Lung (tissue), 12 donors: ENCODE measurements around the gene SSNA1. TPM values are rescaled to one million over a fixed set of nuclear protein-coding genes. Genes with fewer than 3 reads are reported as not detected.

Experiments
- ATAC-seq: fragments of 200-7000 bp; cut with Tn5 transposase; one replicate; pipeline ENCODE4 v1.9.1; 2020; ENCODE audit warnings: moderate number of reproducible peaks; ENCODE audit not compliant: insufficient read depth, low FRiP score
- DNase-seq, 3 donors: peaks; one replicate each; pipeline ENCODE4 v3.0.0-alpha.2; 2013 to 2017
- H3K27ac ChIP-seq, 2 donors: one replicate each; pipeline ENCODE4 v1.5.1; 2013; ENCODE audit warnings: mild to moderate bottlenecking in 2 of 2, moderate library complexity in 2 of 2, control low read depth in 1 of 2, inconsistent platforms in 1 of 2, low read depth in 1 of 2, low read length in 1 of 2
- H3K27me3 ChIP-seq, 3 donors: one replicate each; pipeline ENCODE4 v1.5.1; 2013; ENCODE audit warnings: low read length in 2 of 3; ENCODE audit not compliant: control insufficient read depth in 3 of 3, insufficient read depth in 3 of 3
- H3K36me3 ChIP-seq, 4 donors: one replicate each; pipeline ENCODE4 v1.5.1; 2013; ENCODE audit warnings: low read length in 4 of 4, mild to moderate bottlenecking in 1 of 4, moderate library complexity in 1 of 4; ENCODE audit not compliant: control insufficient read depth in 4 of 4, insufficient read depth in 4 of 4
- H3K4me1 ChIP-seq, 5 donors: one replicate each; pipeline ENCODE4 v1.5.1; 2013; ENCODE audit warnings: low read length in 5 of 5, mild to moderate bottlenecking in 2 of 5, moderate library complexity in 1 of 5; ENCODE audit not compliant: control insufficient read depth in 5 of 5, insufficient read depth in 5 of 5
- H3K4me3 ChIP-seq: one replicate; pipeline ENCODE4 v1.5.1; 2013; ENCODE audit warnings: mild to moderate bottlenecking, control low read depth, moderate library complexity
- H3K9ac ChIP-seq, 2 donors: one replicate each; pipeline ENCODE4 v1.5.1; 2013; ENCODE audit warnings: low read length in 2 of 2, control low read depth in 1 of 2; ENCODE audit not compliant: insufficient read depth in 1 of 2
- H3K9me3 ChIP-seq, 4 donors: one replicate each; pipeline ENCODE4 v1.5.1; 2013; ENCODE audit warnings: low read length in 3 of 4, mild to moderate bottlenecking in 1 of 4, moderate library complexity in 1 of 4; ENCODE audit not compliant: control insufficient read depth in 4 of 4, insufficient read depth in 3 of 4
- CTCF ChIP-seq: IDR thresholded peaks from 2 replicates; pipeline ENCODE4 v1.5.1; 2012; ENCODE audit warnings: mild to moderate bottlenecking; ENCODE audit errors: control extremely low read depth, extremely low read depth
- WGBS, 2 donors: extraction: QIAGEN DNeasy Blood & Tissue Kit; methylation state at CpG; one replicate each; pipeline ENCODE4 v1.1.7; 2013; 5-methylcytosine and 5-hydroxymethylcytosine counted together
- polyA plus RNA-seq, 2 donors: library from polyadenylated mRNA; stranded (reverse); fragments of 200-250 nt; gene quantifications; one replicate each; pipeline ENCODE4 v1.2.1, GENCODE V29; 2013
- total RNA-seq, 2 donors: library from RNA; depleted of rRNA in 1 of 2; stranded (reverse); fragments of >200 nt in 1 of 2; gene quantifications; one replicate each; pipeline ENCODE4 v1.2.1, GENCODE V29; 2014 to 2021
- donor health status: control.
- donor health status: control.
- donor health status: Bipolar disorder and iron deficiency.
- donor health status: healthy.
- donor health status: DM: yes; HTN: yes; CAD: no.

The SSNA1 gene
- total and polyA plus RNA-seq, 4 donors: 40.8 to 144 (median 101) TPM

GRCh38 chr9:137141976-137142936 is 46.2 kb upstream of the SSNA1 start:
- WGBS, 2 donors: 70 to 83% methylated on average over 24 of the region's 24 CpGs
- ATAC-seq: no peak
- H3K27ac ChIP-seq: no peak overlapping the region
- no peak overlapping the region for H3K4me3 ChIP-seq
- no peak for DNase-seq
- H3K27me3 ChIP-seq: peaks cover 16 to 43% (median 21%) of the 10 kb centered on the region in 3 donors
- peaks cover 0 to 7% (median 0%) of the 10 kb centered on the region in 4 donors for H3K9me3 ChIP-seq
- no peaks in the 10 kb centered on the region for H3K36me3 ChIP-seq
- no peak overlapping the region for H3K9ac ChIP-seq
- H3K4me1 ChIP-seq: peaks cover 0 to 3% (median 0%) of the 10 kb centered on the region in 5 donors
- TF ChIP-seq CTCF: no peak

GRCh38 chr9:137143459-137143858 is 45.0 kb upstream of the SSNA1 start:
- 58 to 74% methylated on average over 4 of the region's 4 CpGs for WGBS, 2 donors
- Histone ChIP-seq H3K36me3 (no peaks in the 10 kb centered on the region), H3K9me3 (peaks cover 0 to 5% (median 0%) of the 10 kb centered on the region in 4 donors), H3K27me3 (peaks cover 12 to 39% (median 14%) of the 10 kb centered on the region in 3 donors), H3K27ac (no peak overlapping the region), H3K4me1 (peaks cover 0 to 3% (median 0%) of the 10 kb centered on the region in 5 donors), H3K9ac (no peak overlapping the region), H3K4me3 (no peak overlapping the region)
- TF ChIP-seq CTCF: no peak
- DNase-seq (no peak), ATAC-seq (no peak)

GRCh38 chr9:137145731-137146526 is 42.5 kb upstream of the SSNA1 start:
- 53 to 63% methylated on average over 47 to 48 of the region's 49 CpGs for WGBS, 2 donors
- no peak for DNase-seq
- H3K9me3 ChIP-seq: peaks cover 0 to 3% (median 0%) of the 10 kb centered on the region in 4 donors
- peaks cover 0 to 22% (median 7%) of the 10 kb centered on the region in 3 donors for H3K27me3 ChIP-seq
- no peaks in the 10 kb centered on the region for H3K36me3 ChIP-seq
- H3K9ac ChIP-seq: no peak overlapping the region
- H3K27ac ChIP-seq: no peak overlapping the region
- H3K4me1 ChIP-seq: no peaks in the 10 kb centered on the region
- no peak for TF ChIP-seq CTCF
- H3K4me3 ChIP-seq: no peak overlapping the region
- no peak for ATAC-seq
